Measurements from ENCODE around the gene IL17C.

The IL17C gene

GRCh38 chr16:88681709-88682451 lies 43.5 kb downstream of the IL17C start:
- peak overlapping the region; percentile 51 for H3K9ac ChIP-seq (ENCODE audit: low read length)
- TF ChIP-seq EZH2phosphoT487 (conservative IDR thresholded peaks at IDR 0.05; ENCODE audit: low read length) (no peak), CTCF (IDR thresholded peaks at IDR 0.05; ENCODE audit: insufficient read depth, low read length, poor library complexity, severe bottlenecking) (no peak)
- H4K20me1 ChIP-seq (ENCODE audit: low read depth, low read length), result no peaks in the 10 kb centered on the region
- H3K4me3 ChIP-seq (ENCODE audit: insufficient read depth, low read length, poor library complexity, severe bottlenecking), result peak overlapping the region; percentile 23
- peak overlapping the region; percentile 58 for H3K4me2 ChIP-seq (ENCODE audit: low read depth, low read length, poor library complexity, severe bottlenecking)
- H3K9me2 ChIP-seq (replicated peaks; ENCODE audit: insufficient read depth, low read length), result no peaks in the 10 kb centered on the region
- peak overlapping the region; percentile 83 for H3K27ac ChIP-seq (ENCODE audit: low read depth, low read length)
- no peaks in the 10 kb centered on the region for H3K9me3 ChIP-seq (ENCODE audit: insufficient read depth, low read length)
- H2AFZ ChIP-seq (ENCODE audit: low read depth, low read length, severe bottlenecking), result peak overlapping the region; percentile 59
- H3K79me2 ChIP-seq (ENCODE audit: insufficient read depth, low read length), result no peaks in the 10 kb centered on the region
- no peaks in the 10 kb centered on the region for H3K27me3 ChIP-seq (ENCODE audit: low read length)
- H3F3A ChIP-seq (ENCODE audit: insufficient read depth), result peaks cover 14% of the 10 kb centered on the region
- no peaks in the 10 kb centered on the region for H3K36me3 ChIP-seq (ENCODE audit: low read length)

- Histone ChIP-seq H3K27ac (ENCODE audit: low read depth, low read length) (no peak overlapping the region), H3K9me3 (ENCODE audit: insufficient read depth, low read length) (no peaks in the 10 kb centered on the region), H3F3A (ENCODE audit: insufficient read depth) (peaks cover 14% of the 10 kb centered on the region), H3K4me3 (ENCODE audit: insufficient read depth, low read length, poor library complexity, severe bottlenecking) (no peak overlapping the region), H3K79me2 (ENCODE audit: insufficient read depth, low read length) (no peaks in the 10 kb centered on the region), H3K9ac (ENCODE audit: low read length) (no peak overlapping the region), H3K27me3 (ENCODE audit: low read length) (no peaks in the 10 kb centered on the region), H4K20me1 (ENCODE audit: low read depth, low read length) (no peaks in the 10 kb centered on the region), H3K9me2 (replicated peaks; ENCODE audit: insufficient read depth, low read length) (no peaks in the 10 kb centered on the region), H3K4me2 (ENCODE audit: low read depth, low read length, poor library complexity, severe bottlenecking) (no peak overlapping the region), H2AFZ (ENCODE audit: low read depth, low read length, severe bottlenecking) (no peak overlapping the region), H3K36me3 (ENCODE audit: low read length) (no peaks in the 10 kb centered on the region)
- no peak for TF ChIP-seq CTCF (IDR thresholded peaks at IDR 0.05; ENCODE audit: insufficient read depth, low read length, poor library complexity, severe bottlenecking)
- TF ChIP-seq EZH2phosphoT487 (conservative IDR thresholded peaks at IDR 0.05; ENCODE audit: low read length), result no peak
Observed at GRCh38 chr16:88684569-88685155, 46.3 kb downstream of the IL17C start.

GRCh38 chr16:88685156-88686061 lies 47.0 kb downstream of the IL17C start:
- H3K9ac ChIP-seq (ENCODE audit: low read length), result peak overlapping the region; percentile 54
- H3K79me2 ChIP-seq (ENCODE audit: insufficient read depth, low read length), result no peaks in the 10 kb centered on the region
- no peaks in the 10 kb centered on the region for H4K20me1 ChIP-seq (ENCODE audit: low read depth, low read length)
- peak overlapping the region; percentile 89 for H3K4me2 ChIP-seq (ENCODE audit: low read depth, low read length, poor library complexity, severe bottlenecking)
- H3K36me3 ChIP-seq (ENCODE audit: low read length), result no peaks in the 10 kb centered on the region
- H3K9me2 ChIP-seq (replicated peaks; ENCODE audit: insufficient read depth, low read length), result no peaks in the 10 kb centered on the region
- no peak overlapping the region for H3K27ac ChIP-seq (ENCODE audit: low read depth, low read length)
- H3F3A ChIP-seq (ENCODE audit: insufficient read depth), result peaks cover 14% of the 10 kb centered on the region
- peak overlapping the region; percentile 80 for H2AFZ ChIP-seq (ENCODE audit: low read depth, low read length, severe bottlenecking)
- peak overlapping the region; percentile 67 for H3K4me3 ChIP-seq (ENCODE audit: insufficient read depth, low read length, poor library complexity, severe bottlenecking)
- no peaks in the 10 kb centered on the region for H3K9me3 ChIP-seq (ENCODE audit: insufficient read depth, low read length)
- no peak for TF ChIP-seq EZH2phosphoT487 (conservative IDR thresholded peaks at IDR 0.05; ENCODE audit: low read length)
- peak; percentile 93 for TF ChIP-seq CTCF (IDR thresholded peaks at IDR 0.05; ENCODE audit: insufficient read depth, low read length, poor library complexity, severe bottlenecking)
- H3K27me3 ChIP-seq (ENCODE audit: low read length), result no peaks in the 10 kb centered on the region

Measured in SU-DHL-6 (cell line).